Measurements from ENCODE around the gene MAML3.

- TF ChIP-seq GABPA (IDR thresholded peaks at IDR 0.05; ENCODE audit: low read depth), result no peak
- TF ChIP-seq POLR2AphosphoS5 (IDR thresholded peaks at IDR 0.05; ENCODE audit: low read depth), result no peak
- no peak for TF ChIP-seq CTCF (IDR thresholded peaks at IDR 0.05; ENCODE audit: insufficient read depth, low read length)
Observed at GRCh38 chr4:139869810-139870209, 284.2 kb downstream of the MAML3 start.

Data from HL-60 (cell line).